Osteoblast (primary cell): ENCODE measurements around the gene RPL15. TPM values are rescaled to one million over a fixed set of nuclear protein-coding genes. Genes with fewer than 3 reads are reported as not detected.

Experiments used
- DNase-seq: peaks from one replicate; pipeline ENCODE4 v3.0.0; 2011; ENCODE audit warnings: low spot score, mixed read lengths; ENCODE audit not compliant: insufficient read length; ENCODE audit errors: missing footprints
- H2AFZ ChIP-seq: 2 replicates; pipeline ENCODE4 v1.6.0; 2011; ENCODE audit warnings: mild to moderate bottlenecking, low read length
- H3K27ac ChIP-seq: 2 replicates; pipeline ENCODE4 v1.5.1; 2011; ENCODE audit warnings: mild to moderate bottlenecking, low read depth, low read length, moderate library complexity
- H3K27me3 ChIP-seq: 2 replicates; pipeline ENCODE4 v1.6.0; 2012; ENCODE audit warnings: mild to moderate bottlenecking, control low read depth, inconsistent platforms, low read length, moderate library complexity; ENCODE audit not compliant: insufficient read depth
- H3K36me3 ChIP-seq: 2 replicates; pipeline ENCODE4 v1.5.1; 2011; ENCODE audit warnings: mild to moderate bottlenecking, low read length, control low read depth, moderate library complexity; ENCODE audit not compliant: insufficient read depth
- H3K4me1 ChIP-seq: 2 replicates; pipeline ENCODE4 v1.5.1; 2011; ENCODE audit warnings: mild to moderate bottlenecking, low read length, control low read depth, moderate library complexity; ENCODE audit not compliant: insufficient read depth
- H3K4me2 ChIP-seq: 2 replicates; pipeline ENCODE4 v1.6.0; 2011; ENCODE audit warnings: mild to moderate bottlenecking, low read length; ENCODE audit not compliant: insufficient read depth
- H3K4me3 ChIP-seq: fragments of 200-600 bp; sonication (generic); 3 replicates; pipeline ENCODE4 v1.5.1; 2012; ENCODE audit warnings: mild to moderate bottlenecking, low read length, inconsistent platforms; ENCODE audit not compliant: insufficient read depth
- H3K79me2 ChIP-seq: 2 replicates; pipeline ENCODE4 v1.6.0; 2012; ENCODE audit warnings: mild to moderate bottlenecking, low read length, control low read depth, inconsistent platforms; ENCODE audit not compliant: insufficient read depth
- H3K9me3 ChIP-seq: 2 replicates; pipeline ENCODE4 v1.5.1; 2011; ENCODE audit warnings: low read depth, low read length, control low read depth
- H4K20me1 ChIP-seq: 2 replicates; pipeline ENCODE4 v1.6.0; 2012; ENCODE audit warnings: mild to moderate bottlenecking, low read length, control low read depth; ENCODE audit not compliant: insufficient read depth
- CTCF ChIP-seq: IDR thresholded peaks from 2 replicates; pipeline ENCODE4 v1.5.1; 2011; ENCODE audit warnings: mild to moderate bottlenecking, low read depth, low read length, moderate library complexity; ENCODE audit errors: extremely low read depth
- total RNA-seq: library from RNA; depleted of rRNA; stranded (reverse); fragments of >200 nt; gene quantifications from 2 replicates; pipeline ENCODE4 v1.2.3, GENCODE V29; 2012

RPL15 gene
- total RNA-seq, 1 donor = 1,871 TPM

GRCh38 chr3:23919628-23920027, 2.7 kb downstream of the RPL15 start:
- no peak for TF ChIP-seq CTCF
- Histone ChIP-seq H3K4me3 (no peak overlapping the region), H4K20me1 (peaks cover 40% of the 10 kb centered on the region), H2AFZ (no peak overlapping the region), H3K27me3 (no peaks in the 10 kb centered on the region), H3K4me2 (peak overlapping the region; percentile 6), H3K79me2 (peaks cover 36% of the 10 kb centered on the region), H3K27ac (no peak overlapping the region), H3K9me3 (no peaks in the 10 kb centered on the region), H3K4me1 (peaks cover 25% of the 10 kb centered on the region), H3K36me3 (peaks cover 27% of the 10 kb centered on the region)
- no peak for DNase-seq

GRCh38 chr3:23920151-23920655, 3.3 kb downstream of the RPL15 start:
- H3K79me2 ChIP-seq = peaks cover 30% of the 10 kb centered on the region
- H3K27ac ChIP-seq = no peak overlapping the region
- no peak for DNase-seq
- peaks cover 40% of the 10 kb centered on the region for H4K20me1 ChIP-seq
- H3K9me3 ChIP-seq = no peaks in the 10 kb centered on the region
- H2AFZ ChIP-seq = no peak overlapping the region
- H3K4me2 ChIP-seq = peak overlapping the region; percentile 6
- no peak for TF ChIP-seq CTCF
- peaks cover 27% of the 10 kb centered on the region for H3K36me3 ChIP-seq
- H3K4me3 ChIP-seq = no peak overlapping the region
- H3K4me1 ChIP-seq = peaks cover 25% of the 10 kb centered on the region
- no peaks in the 10 kb centered on the region for H3K27me3 ChIP-seq

GRCh38 chr3:23921052-23921511, 4.2 kb downstream of the RPL15 start:
- peaks cover 27% of the 10 kb centered on the region for H3K36me3 ChIP-seq
- no peak for TF ChIP-seq CTCF

GRCh38 chr3:23923786-23924185, 6.9 kb downstream of the RPL15 start:
- no peak overlapping the region for H2AFZ ChIP-seq
- no peak for DNase-seq
- no peaks in the 10 kb centered on the region for H3K27me3 ChIP-seq
- peaks cover 2% of the 10 kb centered on the region for H3K79me2 ChIP-seq
- peaks cover 22% of the 10 kb centered on the region for H4K20me1 ChIP-seq
- peaks cover 11% of the 10 kb centered on the region for H3K4me1 ChIP-seq
- H3K4me2 ChIP-seq = no peak overlapping the region
- no peak for TF ChIP-seq CTCF
- H3K9me3 ChIP-seq = no peaks in the 10 kb centered on the region
- H3K4me3 ChIP-seq = no peak overlapping the region
- H3K27ac ChIP-seq = no peak overlapping the region
- peaks cover 15% of the 10 kb centered on the region for H3K36me3 ChIP-seq

More at GRCh38 chr3:23921052-23921511, 4.2 kb downstream of the RPL15 start:
- Histone ChIP-seq H3K27ac (no peak overlapping the region), H4K20me1 (peaks cover 40% of the 10 kb centered on the region), H3K4me3 (no peak overlapping the region), H3K27me3 (no peaks in the 10 kb centered on the region), H3K4me2 (no peak overlapping the region), H3K4me1 (peaks cover 17% of the 10 kb centered on the region), H3K9me3 (no peaks in the 10 kb centered on the region), H3K79me2 (peaks cover 25% of the 10 kb centered on the region), H2AFZ (no peak overlapping the region)
- DNase-seq = no peak
